Stimulated activated CD4-positive, alpha-beta T cell treated with anti-CD3 and anti-CD28 coated beads, TNF-alpha, amount 100 ng/mL, for 24 hours (primary cell): ENCODE measurements around the gene GOLM1.
"Not testable (repeated sequence)": the region's sequence is repeated elsewhere in the genome, so short reads cannot be mapped to it uniquely, and the experiment has no call there.

Experiments used
- DNase-seq, 3 experiments: peaks; one replicate each; pipeline ENCODE4 v3.0.0-alpha.2; 2020; ENCODE audit warnings: low read depth in 3 of 3

The GOLM1 gene

GRCh38 chr9:86098824-86099700 is at the start of gene GOLM1:
GOLM1 (minus strand) TSS chr9:86099558; CDS start chr9:86079320, 20,238 bp downstream.
- DNase-seq, result peak in 1 of 3 experiments; percentile 27

GRCh38 chr9:86146671-86147070 is 47.3 kb upstream of the GOLM1 start:
- not testable (repeated sequence) for DNase-seq

- DNase-seq, result not testable (repeated sequence)
Observed at GRCh38 chr9:86145960-86146359, 46.6 kb upstream of the GOLM1 start.

- no peak for DNase-seq
Observed at GRCh38 chr9:86142973-86143372, 43.6 kb upstream of the GOLM1 start.

- DNase-seq, result no peak
Observed at GRCh38 chr9:86141843-86142242, 42.5 kb upstream of the GOLM1 start.

- no peak for DNase-seq
Observed at GRCh38 chr9:86135371-86135770, 36.0 kb upstream of the GOLM1 start.

- DNase-seq, result no peak
Observed at GRCh38 chr9:86134361-86134760, 35.0 kb upstream of the GOLM1 start.

- DNase-seq, result no peak
Observed at GRCh38 chr9:86128235-86128822, 29.0 kb upstream of the GOLM1 start.

GRCh38 chr9:86126998-86127972 is 27.9 kb upstream of the GOLM1 start:
- DNase-seq, result no peak

- DNase-seq, result no peak
Observed at GRCh38 chr9:86122311-86122710, 23.0 kb upstream of the GOLM1 start.

- DNase-seq, result no peak
Observed at GRCh38 chr9:86119457-86119856, 20.1 kb upstream of the GOLM1 start.

GRCh38 chr9:86116425-86116824 is 17.1 kb upstream of the GOLM1 start:
- DNase-seq, result no peak

- DNase-seq, result no peak
Observed at GRCh38 chr9:86115886-86116285, 16.5 kb upstream of the GOLM1 start.

- no peak for DNase-seq
Observed at GRCh38 chr9:86112057-86112456, 12.7 kb upstream of the GOLM1 start.

GRCh38 chr9:86102626-86103025 is 3.3 kb upstream of the GOLM1 start:
- DNase-seq, result no peak

- peak in 1 of 3 experiments; percentile 16 for DNase-seq
Observed at GRCh38 chr9:86099701-86100364, 475 bp upstream of the GOLM1 start.

GRCh38 chr9:86097510-86098224 is 1.7 kb downstream of the GOLM1 start:
- DNase-seq, result no peak

GRCh38 chr9:86096386-86096785 is 3.0 kb downstream of the GOLM1 start:
- DNase-seq, result no peak

GRCh38 chr9:86093788-86094555 is 5.4 kb downstream of the GOLM1 start:
- no peak for DNase-seq

GRCh38 chr9:86091477-86091876 is 7.9 kb downstream of the GOLM1 start:
- no peak for DNase-seq
